GM13976 (cell line): ENCODE data around the gene ZNF672.
A peak's percentile ranks its signal among the peaks of the same experiment; 100 is the strongest.
"Not testable (repeated sequence)": the region's sequence is repeated elsewhere in the genome, so short reads cannot be mapped to it uniquely, and the experiment has no call there.

Source experiments
- DNase-seq: peaks from one replicate; pipeline ENCODE4 v3.0.0; 2012; ENCODE audit warnings: low spot score
- CTCF ChIP-seq: IDR thresholded peaks from 2 replicates; pipeline ENCODE4 v1.5.1; 2012; ENCODE audit warnings: borderline replicate concordance, mild to moderate bottlenecking; ENCODE audit not compliant: insufficient read depth; ENCODE audit errors: extremely low read depth, missing control alignments, control extremely low read depth
- in situ Hi-C: fragments of 300-500 bp; cut with MboI; formaldehyde crosslinking; loops from one replicate; pipeline ENCODE4 v1.12.0; 2022; ENCODE audit warnings: low sequenced_read_pairs, mixed read lengths, inconsistent platforms; ENCODE audit not compliant: unreplicated experiment

The ZNF672 gene

DNA sequence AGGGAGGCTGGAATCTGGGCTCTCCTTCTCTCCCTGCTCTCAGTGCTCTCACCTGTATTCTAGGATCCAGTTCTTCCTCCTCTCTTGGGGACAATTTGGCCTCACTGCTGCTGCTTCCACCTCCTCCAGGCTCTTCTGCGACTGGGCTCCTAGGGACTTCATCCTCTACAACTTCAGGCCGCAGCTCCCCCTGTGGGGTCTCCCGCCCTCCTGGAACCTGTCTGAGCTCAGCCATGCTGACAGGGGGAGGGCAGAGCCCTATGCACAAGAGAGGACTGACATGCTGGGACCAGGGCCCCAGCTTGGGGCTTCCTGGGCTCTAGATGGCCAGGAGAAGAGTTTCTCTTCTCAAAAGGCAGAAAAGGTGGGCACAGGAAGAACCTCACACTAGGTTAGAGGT is 13.3 kb upstream of the ZNF672 start:
- in situ Hi-C loops: no loop called here
- no peak for TF ChIP-seq CTCF
- no peak for DNase-seq

- DNase-seq: no peak
- TF ChIP-seq CTCF: no peak
- in situ Hi-C loops: no loop called here
Observed at GRCh38 chr1:248825136-248825535, 12.9 kb upstream of the ZNF672 start.

DNA sequence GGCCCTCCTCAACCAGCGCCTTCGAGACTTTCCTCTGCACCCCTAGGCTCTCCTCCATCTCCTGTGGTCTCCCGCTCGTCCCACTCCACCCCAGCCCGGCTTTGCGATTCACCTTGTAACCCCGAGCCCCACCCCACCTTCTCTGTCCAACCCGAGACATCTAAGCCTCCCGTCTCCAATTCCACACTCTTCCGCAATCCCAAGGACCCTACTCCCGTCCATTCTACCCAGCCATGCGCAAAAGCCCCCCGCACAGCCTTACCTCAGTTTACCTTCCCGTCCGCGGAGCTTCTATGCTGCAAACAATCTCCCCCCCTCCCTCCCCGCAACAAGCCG is 12.5 kb upstream of the ZNF672 start:
- no peak for TF ChIP-seq CTCF
- in situ Hi-C loops: no loop called here
- no peak for DNase-seq

- TF ChIP-seq CTCF: peak; percentile 75
- in situ Hi-C loops: no loop called here
- DNase-seq: peak; percentile 95
Observed at GRCh38 chr1:248825909-248826760, 11.9 kb upstream of the ZNF672 start, which contains the start of gene SH3BP5L. Gene SH3BP5L, minus strand, starts transcription at chr1:248825915. Its CDS starts 980 bp downstream, at chr1:248824935.

GRCh38 chr1:248828845-248829244 is 9.2 kb upstream of the ZNF672 start:
- TF ChIP-seq CTCF: no peak
- DNase-seq: no peak
- in situ Hi-C loops: no loop called here

- in situ Hi-C loops, DNase-seq: not testable (repeated sequence)
Observed at GRCh38 chr1:248830718-248831017, 7.4 kb upstream of the ZNF672 start.

GRCh38 chr1:248831842-248832241 is 6.2 kb upstream of the ZNF672 start:
- DNase-seq: no peak
- TF ChIP-seq CTCF: no peak
- in situ Hi-C loops: no loop called here
